Testis (tissue), 3 donors: ENCODE results near the gene TMUB1. TPM values are rescaled to one million over a fixed set of nuclear protein-coding genes. Genes with fewer than 3 reads are reported as not detected.

Source experiments
- DNase-seq: peaks from one replicate; pipeline ENCODE4 v3.0.0-alpha.2; 2019
- H3K27ac ChIP-seq, 2 donors: fragments of 200-600 bp; sonication (generic); one replicate each; pipeline ENCODE4 v1.5.1; 2019
- H3K27me3 ChIP-seq: fragments of 200-600 bp; sonication (generic); one replicate; pipeline ENCODE4 v1.5.1; 2019
- H3K36me3 ChIP-seq: fragments of 200-600 bp; sonication (generic); one replicate; pipeline ENCODE4 v1.5.1; 2017; ENCODE audit warnings: low read depth; ENCODE audit errors: missing control alignments
- H3K4me1 ChIP-seq: fragments of 200-600 bp; sonication (generic); one replicate; pipeline ENCODE4 v1.5.1; 2019
- H3K4me3 ChIP-seq, 2 donors: fragments of 200-600 bp; sonication (generic); one replicate each; pipeline ENCODE4 v1.5.1; 2017 to 2019
- H3K9me3 ChIP-seq: fragments of 200-600 bp; sonication (generic); one replicate; pipeline ENCODE4 v1.5.1; 2017
- CTCF ChIP-seq, 3 experiments: fragments of 450-650 bp in 2 of 3; fragments of 200-600 bp in 1 of 3; sonication (generic) in 1 of 3; IDR thresholded peaks; one replicate each; pipeline ENCODE4 v1.5.1; 2016 to 2019; ENCODE audit warnings: antibody characterized with exemption in 3 of 3, mild to moderate bottlenecking in 2 of 3, moderate library complexity in 1 of 3
- POLR2A ChIP-seq: fragments of 450-650 bp; IDR thresholded peaks from one replicate; pipeline ENCODE4 v1.6.1; 2017; ENCODE audit warnings: antibody characterized with exemption, mild to moderate bottlenecking, moderate library complexity
- WGBS, 2 donors: methylation state at CpG; one replicate each; pipeline ENCODE4 v1.1.5; 2018; 5-methylcytosine and 5-hydroxymethylcytosine counted together
- intact Hi-C: fragments of 100-400 bp; cut with DNase I; formaldehyde crosslinking; loops from one replicate; pipeline ENCODE4 v1.15.1; 2023; ENCODE audit warnings: low total_unique reads
- polyA plus RNA-seq: library from polyadenylated mRNA; stranded (reverse); fragments of 350-450 nt; fragmentation: Illumina TruSeq; extraction: RNeasy Lipid Tissue Mini Kit (QIAGEN cat#74804); gene quantifications from one replicate; pipeline ENCODE4 v1.2.3, GENCODE V29; 2014; ENCODE audit warnings: low read depth, low replicate concordance; ENCODE audit not compliant: insufficient read depth
- total RNA-seq, 2 donors: library from RNA; depleted of rRNA; stranded (reverse); fragments of >200 nt; gene quantifications; one replicate each; pipeline ENCODE4 v1.2.3, GENCODE V29; 2016

Gene TMUB1
- total and polyA plus RNA-seq, 3 donors from 2014 or later, result 30.8 to 68.7 (median 63.2) TPM

- Histone ChIP-seq H3K9me3 (no peaks in the 10 kb centered on the region), H3K36me3 (no peaks in the 10 kb centered on the region), H3K27ac (no peak overlapping the region), H3K4me3 (no peak overlapping the region), H3K27me3 (no peaks in the 10 kb centered on the region), H3K4me1 (no peaks in the 10 kb centered on the region)
- no peak for DNase-seq
- no peak for TF ChIP-seq CTCF (IDR thresholded peaks at IDR 0.05)
- intact Hi-C loops, result no loop called here
- 93 to 100% methylated on average over 5 to 9 of the region's 10 CpGs for WGBS, 2 donors
These were observed 17.6 kb upstream of the TMUB1 start for GRCh38 chr7:151100921-151101320.

- H3K4me3 ChIP-seq, result no peak overlapping the region
- no peak overlapping the region for H3K27ac ChIP-seq
- TF ChIP-seq POLR2A, result no peak
- no peak for TF ChIP-seq CTCF (IDR thresholded peaks at IDR 0.05)
- intact Hi-C loops, result no loop called here
- H3K4me1 ChIP-seq, result no peaks in the 10 kb centered on the region
- 63 to 66% methylated on average over 10 to 19 of the region's 20 CpGs for WGBS, 2 donors
- no peaks in the 10 kb centered on the region for H3K36me3 ChIP-seq
- H3K9me3 ChIP-seq, result no peaks in the 10 kb centered on the region
- no peaks in the 10 kb centered on the region for H3K27me3 ChIP-seq
- DNase-seq, result no peak
These were observed 16.4 kb upstream of the TMUB1 start for GRCh38 chr7:151099486-151100211.

GRCh38 chr7:151095828-151096475, 12.7 kb upstream of the TMUB1 start:
- no peaks in the 10 kb centered on the region for H3K4me1 ChIP-seq
- H3K27ac ChIP-seq, result no peak overlapping the region
- H3K27me3 ChIP-seq, result no peaks in the 10 kb centered on the region
- H3K36me3 ChIP-seq, result no peaks in the 10 kb centered on the region
- WGBS, 2 donors, result 78 to 80% methylated on average over 14 to 17 of the region's 17 CpGs
- intact Hi-C loops, result no loop called here
- no peak for TF ChIP-seq POLR2A
- no peak for TF ChIP-seq CTCF (IDR thresholded peaks at IDR 0.05)
- H3K4me3 ChIP-seq, result no peak overlapping the region
- no peaks in the 10 kb centered on the region for H3K9me3 ChIP-seq
- no peak for DNase-seq

- H3K27ac ChIP-seq, result no peak overlapping the region
- H3K9me3 ChIP-seq, result no peaks in the 10 kb centered on the region
- WGBS, 2 donors, result 75 to 80% methylated on average over 8 to 10 of the region's 10 CpGs
- H3K4me3 ChIP-seq, result no peak overlapping the region
- H3K27me3 ChIP-seq, result no peaks in the 10 kb centered on the region
- no peaks in the 10 kb centered on the region for H3K36me3 ChIP-seq
- H3K4me1 ChIP-seq, result peaks cover under 1% of the 10 kb centered on the region
- intact Hi-C loops, result no loop called here
- no peak for TF ChIP-seq CTCF (IDR thresholded peaks at IDR 0.05)
- TF ChIP-seq POLR2A, result no peak
- DNase-seq, result no peak
These were observed 12.0 kb upstream of the TMUB1 start for GRCh38 chr7:151095123-151095797.
